Kidney (tissue), 14 donors: ENCODE measurements around the gene CCDC159. TPM values are rescaled to one million over a fixed set of nuclear protein-coding genes. Genes with fewer than 3 reads are reported as not detected.

ENCODE experiments used
- DNase-seq, 5 donors: peaks; one replicate each; pipeline ENCODE4 v3.0.0-alpha.2; 2013 to 2020
- FAIRE-seq: peaks from 2 replicates; lab custom pipeline; 2012; peaks lifted over from hg19 to GRCh38; lab: Jason Lieb, UNC
- H3K27ac ChIP-seq, 2 donors: one replicate each; pipeline ENCODE4 v1.7.0; 2013; ENCODE audit warnings: low read depth in 2 of 2, low read length in 2 of 2, inconsistent platforms in 1 of 2
- H3K27me3 ChIP-seq: one replicate; pipeline ENCODE4 v1.7.1; 2013; ENCODE audit warnings: low read length, inconsistent platforms; ENCODE audit not compliant: control insufficient read depth, insufficient read depth
- H3K36me3 ChIP-seq, 3 donors: one replicate each; pipeline versions ENCODE4 v1.7.0 to v1.7.1; 2013; ENCODE audit warnings: low read length in 3 of 3, control low read depth in 1 of 3, inconsistent platforms in 1 of 3; ENCODE audit not compliant: insufficient read depth in 3 of 3, control insufficient read depth in 2 of 3
- H3K4me1 ChIP-seq, 3 donors: one replicate each; pipeline versions ENCODE4 v1.7.0 to v1.7.1; 2013; ENCODE audit warnings: low read length in 3 of 3, inconsistent platforms in 1 of 3, low read depth in 1 of 3; ENCODE audit not compliant: control insufficient read depth in 2 of 3, insufficient read depth in 2 of 3
- H3K4me3 ChIP-seq, 3 donors: one replicate each; pipeline versions ENCODE4 v1.7.0 to v1.8.1; 2013; ENCODE audit warnings: low read length in 3 of 3, control low read depth in 1 of 3, inconsistent platforms in 1 of 3
- H3K9ac ChIP-seq, 3 donors: one replicate each; pipeline versions ENCODE4 v1.7.0 to v1.7.1; 2013; ENCODE audit warnings: low read length in 3 of 3, control low read depth in 1 of 3, inconsistent platforms in 1 of 3
- H3K9me3 ChIP-seq, 3 donors: one replicate each; pipeline versions ENCODE4 v1.7.0 to v1.7.1; 2013; ENCODE audit warnings: low read length in 3 of 3, control low read depth in 1 of 3, inconsistent platforms in 1 of 3; ENCODE audit not compliant: control insufficient read depth in 2 of 3, insufficient read depth in 1 of 3
- intact Hi-C: fragments of 100-400 bp; cut with DNase I; formaldehyde crosslinking; loops from one replicate; pipeline ENCODE4 v1.11.1; 2022
- polyA plus RNA-seq: library from polyadenylated mRNA; stranded (reverse); fragments of 350-450 nt; fragmentation: Illumina TruSeq; extraction: RNeasy Lipid Tissue Mini Kit (QIAGEN cat#74804); gene quantifications from one replicate; pipeline ENCODE4 v1.2.3, GENCODE V29; 2014; ENCODE audit warnings: low read depth, low replicate concordance; ENCODE audit not compliant: insufficient read depth
- total RNA-seq: library from RNA; stranded (reverse); fragmentation: NEBNext Ultra II Directional; extraction: Animal tissue kit (Norgen Biotek cat#: 25700); gene quantifications from one replicate; pipeline ENCODE4 v1.2.1, GENCODE V29; 2021
- TF ChIP-seq, protein P1 (sequence below): IDR thresholded peaks from 3 replicates; pipeline ENCODE4 v1.5.1; 2012; ENCODE audit warnings: mild to moderate bottlenecking, moderate library complexity, borderline replicate concordance; ENCODE audit not compliant: insufficient read depth; ENCODE audit errors: extremely low read depth
- donor health status: control.
- donor health status: control.
- donor health status: control.
- donor health status: control.
- donor health status: control.
- donor health status: DM: yes; HTN: yes; CAD: no.
- donor health status: Normal renal cell carcinoma (clear cell type).

CCDC159 gene
- total and polyA plus RNA-seq, 2 donors from 2014 or later = 28.9 to 50.7 TPM

DNA sequence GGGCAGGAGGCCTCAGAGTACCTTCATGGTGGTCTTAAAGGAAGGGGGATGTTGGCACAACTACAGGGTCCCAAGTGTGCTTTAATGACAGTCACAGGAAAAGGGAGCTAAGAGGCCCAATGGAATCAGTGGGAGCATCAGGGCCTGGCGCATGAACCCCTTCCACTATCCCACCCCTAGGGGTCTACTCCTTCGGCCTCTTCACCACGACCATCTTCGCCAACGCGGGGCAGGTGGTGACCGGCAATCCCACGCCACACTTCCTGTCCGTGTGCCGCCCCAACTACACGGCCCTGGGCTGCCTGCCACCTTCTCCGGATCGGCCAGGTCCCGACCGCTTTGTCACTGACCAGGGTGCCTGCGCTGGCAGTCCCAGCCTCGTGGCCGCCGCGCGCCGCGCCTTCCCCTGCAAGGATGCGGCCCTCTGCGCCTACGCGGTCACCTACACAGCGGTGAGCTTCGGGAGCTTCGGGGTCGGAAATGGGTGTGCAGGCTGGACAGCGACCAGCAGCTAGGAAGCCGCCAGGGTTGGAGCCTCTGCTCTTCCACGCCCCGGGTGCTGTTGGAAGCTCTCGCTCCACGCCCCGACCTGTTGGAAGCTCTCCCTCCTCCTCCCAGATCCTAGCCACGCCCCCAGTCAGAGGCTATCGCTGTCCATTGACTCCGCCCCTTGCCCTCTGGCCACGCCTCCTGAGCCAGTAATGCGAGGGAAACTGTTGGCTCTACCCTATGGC, 14.9 kb downstream of the CCDC159 start:
- TF ChIP-seq, protein P1, sequence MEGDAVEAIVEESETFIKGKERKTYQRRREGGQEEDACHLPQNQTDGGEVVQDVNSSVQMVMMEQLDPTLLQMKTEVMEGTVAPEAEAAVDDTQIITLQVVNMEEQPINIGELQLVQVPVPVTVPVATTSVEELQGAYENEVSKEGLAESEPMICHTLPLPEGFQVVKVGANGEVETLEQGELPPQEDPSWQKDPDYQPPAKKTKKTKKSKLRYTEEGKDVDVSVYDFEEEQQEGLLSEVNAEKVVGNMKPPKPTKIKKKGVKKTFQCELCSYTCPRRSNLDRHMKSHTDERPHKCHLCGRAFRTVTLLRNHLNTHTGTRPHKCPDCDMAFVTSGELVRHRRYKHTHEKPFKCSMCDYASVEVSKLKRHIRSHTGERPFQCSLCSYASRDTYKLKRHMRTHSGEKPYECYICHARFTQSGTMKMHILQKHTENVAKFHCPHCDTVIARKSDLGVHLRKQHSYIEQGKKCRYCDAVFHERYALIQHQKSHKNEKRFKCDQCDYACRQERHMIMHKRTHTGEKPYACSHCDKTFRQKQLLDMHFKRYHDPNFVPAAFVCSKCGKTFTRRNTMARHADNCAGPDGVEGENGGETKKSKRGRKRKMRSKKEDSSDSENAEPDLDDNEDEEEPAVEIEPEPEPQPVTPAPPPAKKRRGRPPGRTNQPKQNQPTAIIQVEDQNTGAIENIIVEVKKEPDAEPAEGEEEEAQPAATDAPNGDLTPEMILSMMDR = no peak
- FAIRE-seq (no peak), DNase-seq (peak in 4 of 5 donors; percentile 87 to 92 (median 88))
- Histone ChIP-seq H3K36me3 (no peaks in the 10 kb centered on the region), H3K4me3 (no peak overlapping the region), H3K4me1 (peaks cover 0 to 2% (median 0%) of the 10 kb centered on the region in 3 donors), H3K9me3 (no peaks in the 10 kb centered on the region), H3K27me3 (no peaks in the 10 kb centered on the region), H3K9ac (no peak overlapping the region), H3K27ac (no peak overlapping the region)
- intact Hi-C loops = no loop called here

DNA sequence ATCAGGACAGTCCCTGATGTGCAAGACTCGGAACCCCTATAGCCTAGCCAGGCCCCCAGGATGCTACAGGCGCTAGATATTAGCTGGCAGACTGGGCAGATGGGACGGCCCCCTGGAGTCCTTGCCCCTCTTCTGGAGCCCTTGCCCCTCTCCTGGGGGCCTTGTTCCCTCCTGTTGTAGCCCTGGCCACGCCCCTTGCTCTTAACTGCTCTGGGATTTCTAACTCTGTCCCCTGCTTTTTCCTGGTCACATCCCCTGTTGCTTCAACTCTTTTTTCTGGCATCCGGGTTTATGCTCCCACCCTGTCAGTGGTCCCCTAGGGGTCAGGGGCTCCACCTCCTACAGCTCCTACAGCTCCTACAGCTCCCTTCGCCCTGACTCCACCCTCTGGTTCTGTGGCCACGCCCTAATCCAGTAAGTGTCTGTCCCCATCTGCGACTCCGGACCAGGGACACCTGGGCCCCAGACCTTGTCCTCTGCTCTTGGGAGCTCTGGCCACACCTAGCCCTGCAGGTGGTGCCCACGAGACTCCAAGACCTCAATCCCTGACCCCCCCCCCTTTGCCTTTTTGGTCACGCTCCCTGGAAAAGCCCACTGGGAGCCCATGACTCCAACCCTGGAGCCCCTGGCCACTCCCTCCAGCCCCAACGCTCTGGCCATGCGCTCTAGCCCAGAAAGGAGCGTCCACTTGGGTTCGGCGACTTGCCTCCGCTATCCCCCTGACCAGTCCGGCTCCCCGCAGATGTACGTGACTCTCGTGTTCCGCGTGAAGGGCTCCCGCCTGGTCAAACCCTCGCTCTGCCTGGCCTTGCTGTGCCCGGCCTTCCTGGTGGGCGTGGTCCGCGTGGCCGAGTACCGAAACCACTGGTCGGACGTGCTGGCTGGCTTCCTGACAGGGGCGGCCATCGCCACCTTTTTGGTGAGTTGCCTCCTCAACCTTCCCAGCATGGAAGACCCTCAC, 15.7 kb downstream of the CCDC159 start:
- no peak overlapping the region for H3K4me3 ChIP-seq
- no peak for DNase-seq

DNA sequence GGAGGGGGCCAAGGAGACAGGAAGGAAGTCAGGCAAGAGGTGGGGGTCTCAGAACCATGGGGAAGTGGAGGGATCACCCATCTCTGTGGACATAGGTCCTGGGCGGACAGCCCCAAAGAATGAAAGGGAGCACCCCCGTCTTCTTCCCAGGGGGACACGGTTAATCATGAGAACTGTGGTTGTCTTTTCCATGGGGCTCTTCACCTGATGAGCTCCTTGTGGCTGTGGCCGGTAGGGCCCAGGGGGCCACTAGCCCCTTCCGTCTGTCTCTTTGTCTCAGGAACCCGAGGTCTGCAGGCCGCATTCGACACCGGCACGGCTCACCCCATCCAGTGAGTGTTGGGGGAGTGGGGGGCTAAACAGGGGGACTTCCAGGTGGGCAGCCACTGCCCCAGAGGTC, 17.6 kb downstream of the CCDC159 start:
- Histone ChIP-seq H3K4me1 (no peaks in the 10 kb centered on the region), H3K27me3 (no peaks in the 10 kb centered on the region), H3K36me3 (no peaks in the 10 kb centered on the region), H3K9ac (no peak overlapping the region), H3K9me3 (no peaks in the 10 kb centered on the region), H3K27ac (no peak overlapping the region), H3K4me3 (no peak overlapping the region)
- no peak for DNase-seq
- intact Hi-C loops = no loop called here
- no peak for FAIRE-seq
- TF ChIP-seq, protein P1 = no peak

More for the DNA sequence above, 15.7 kb downstream of the CCDC159 start:
- TF ChIP-seq, protein P1 = no peak
- Histone ChIP-seq H3K9ac (no peak overlapping the region), H3K9me3 (no peaks in the 10 kb centered on the region), H3K27ac (no peak overlapping the region), H3K27me3 (no peaks in the 10 kb centered on the region), H3K4me1 (no peaks in the 10 kb centered on the region), H3K36me3 (no peaks in the 10 kb centered on the region)
- intact Hi-C loops = no loop called here
- no peak for FAIRE-seq
